Large intestine (tissue), 3 donors: Measurements from ENCODE around the gene PCED1B. TPM values are rescaled to one million over a fixed set of nuclear protein-coding genes. Genes with fewer than 3 reads are reported as not detected.
A peak's percentile ranks its signal among the peaks of the same experiment; 100 is the strongest.
"Not testable (repeated sequence)": the region's sequence is repeated elsewhere in the genome, so short reads cannot be mapped to it uniquely, and the experiment has no call there.

ENCODE experiments used
- DNase-seq, 2 donors: peaks; one replicate each; pipeline versions ENCODE4 v3.0.0 to v3.0.0-alpha.2; 2013
- H3K27ac ChIP-seq: one replicate; pipeline ENCODE4 v1.5.1; 2013; ENCODE audit warnings: low read length
- H3K27me3 ChIP-seq: 2 replicates; pipeline ENCODE4 v1.6.1; 2013; ENCODE audit warnings: low read length; ENCODE audit not compliant: control insufficient read depth, insufficient read depth
- H3K36me3 ChIP-seq: 2 replicates; pipeline ENCODE4 v1.6.1; 2013; ENCODE audit warnings: low read length; ENCODE audit not compliant: control insufficient read depth, insufficient read depth
- H3K4me1 ChIP-seq: one replicate; pipeline ENCODE4 v1.6.1; 2013; ENCODE audit warnings: low read length; ENCODE audit not compliant: control insufficient read depth, insufficient read depth
- H3K4me3 ChIP-seq: one replicate; pipeline ENCODE4 v1.5.1; 2013; ENCODE audit warnings: low read length
- H3K9me3 ChIP-seq: one replicate; pipeline ENCODE4 v1.6.1; 2013; ENCODE audit warnings: mild to moderate bottlenecking, low read depth, low read length, moderate library complexity; ENCODE audit not compliant: control insufficient read depth
- WGBS: methylation state at CpG from one replicate; pipeline ENCODE4 v1.1.5; 2013; ENCODE audit warnings: low lambda C conversion rate; ENCODE audit not compliant: insufficient coverage; 5-methylcytosine and 5-hydroxymethylcytosine counted together
- polyA plus RNA-seq: library from polyadenylated mRNA; unstranded; fragments of 120-200 nt; gene quantifications from one replicate; pipeline ENCODE4 v1.2.1, GENCODE V29; 2013

Gene PCED1B
- polyA plus RNA-seq, 1 donor, result 4.3 TPM

GRCh38 chr12:47207340-47207717, 127.9 kb downstream of the PCED1B start:
- peak overlapping the region; percentile 22 for H3K27ac ChIP-seq
- no peak overlapping the region for H3K4me3 ChIP-seq
- peaks cover 10% of the 10 kb centered on the region for H3K4me1 ChIP-seq
- WGBS, result 80% methylated on average over 1 of the region's 2 CpGs
- DNase-seq, result peak; percentile 56 to 63
- H3K36me3 ChIP-seq, result no peaks in the 10 kb centered on the region
- H3K9me3 ChIP-seq, result no peaks in the 10 kb centered on the region
- H3K27me3 ChIP-seq, result no peaks in the 10 kb centered on the region

GRCh38 chr12:47207829-47208248, 128.4 kb downstream of the PCED1B start:
- Histone ChIP-seq H3K9me3 (no peaks in the 10 kb centered on the region), H3K27me3 (no peaks in the 10 kb centered on the region), H3K4me1 (peaks cover 10% of the 10 kb centered on the region), H3K4me3 (no peak overlapping the region), H3K27ac (no peak overlapping the region), H3K36me3 (no peaks in the 10 kb centered on the region)
- no CpG with 5 or more reads among the region's 3 CpGs for WGBS
- peak in 1 of 2 donors; percentile 31 for DNase-seq

GRCh38 chr12:47209014-47209413, 129.6 kb downstream of the PCED1B start:
- Histone ChIP-seq H3K36me3 (no peaks in the 10 kb centered on the region), H3K27ac (no peak overlapping the region), H3K9me3 (no peaks in the 10 kb centered on the region), H3K27me3 (no peaks in the 10 kb centered on the region), H3K4me1 (peaks cover 10% of the 10 kb centered on the region), H3K4me3 (no peak overlapping the region)
- DNase-seq, result no peak
- WGBS, result no CpG with 5 or more reads among the region's 6 CpGs

GRCh38 chr12:47210776-47211175, 131.4 kb downstream of the PCED1B start:
- DNase-seq, result no peak
- Histone ChIP-seq H3K9me3 (no peaks in the 10 kb centered on the region), H3K4me1 (peaks cover 10% of the 10 kb centered on the region), H3K27me3 (no peaks in the 10 kb centered on the region), H3K36me3 (no peaks in the 10 kb centered on the region), H3K4me3 (no peak overlapping the region), H3K27ac (no peak overlapping the region)
- 100% methylated on average over 4 of the region's 4 CpGs for WGBS

- Histone ChIP-seq H3K27me3 (no peaks in the 10 kb centered on the region), H3K27ac (no peak overlapping the region), H3K9me3 (no peaks in the 10 kb centered on the region)
Measured at GRCh38 chr12:47212701-47213039, 133.2 kb downstream of the PCED1B start.

GRCh38 chr12:47213396-47213795, 134.0 kb downstream of the PCED1B start:
- DNase-seq, result no peak
- Histone ChIP-seq H3K27me3 (no peaks in the 10 kb centered on the region), H3K4me3 (no peak overlapping the region), H3K4me1 (no peaks in the 10 kb centered on the region), H3K27ac (no peak overlapping the region), H3K9me3 (no peaks in the 10 kb centered on the region), H3K36me3 (no peaks in the 10 kb centered on the region)
- WGBS, result 100% methylated on average over 1 of the region's 3 CpGs

More at GRCh38 chr12:47212701-47213039, 133.2 kb downstream of the PCED1B start:
- no peaks in the 10 kb centered on the region for H3K4me1 ChIP-seq
- no peaks in the 10 kb centered on the region for H3K36me3 ChIP-seq
- no peak overlapping the region for H3K4me3 ChIP-seq
- no peak for DNase-seq

- Histone ChIP-seq H3K36me3 (no peaks in the 10 kb centered on the region), H3K9me3 (no peaks in the 10 kb centered on the region), H3K27ac (no peak overlapping the region), H3K27me3 (no peaks in the 10 kb centered on the region), H3K4me3 (no peak overlapping the region), H3K4me1 (no peaks in the 10 kb centered on the region)
- no peak for DNase-seq
- 100% methylated on average over 1 of the region's 3 CpGs for WGBS
Measured at GRCh38 chr12:47214001-47214619, 134.7 kb downstream of the PCED1B start.

GRCh38 chr12:47214771-47215170, 135.3 kb downstream of the PCED1B start:
- Histone ChIP-seq H3K27ac (no peak overlapping the region), H3K36me3 (no peaks in the 10 kb centered on the region), H3K4me3 (no peak overlapping the region), H3K4me1 (no peaks in the 10 kb centered on the region), H3K27me3 (no peaks in the 10 kb centered on the region), H3K9me3 (no peaks in the 10 kb centered on the region)
- WGBS, result no CpG with 5 or more reads among the region's 7 CpGs
- no peak for DNase-seq

- Histone ChIP-seq H3K4me1 (peaks cover under 1% of the 10 kb centered on the region), H3K27me3 (no peaks in the 10 kb centered on the region), H3K4me3 (no peak overlapping the region), H3K36me3 (no peaks in the 10 kb centered on the region), H3K27ac (no peak overlapping the region), H3K9me3 (no peaks in the 10 kb centered on the region)
- no CpG with 5 or more reads among the region's 8 CpGs for WGBS
- DNase-seq, result no peak
Measured at GRCh38 chr12:47216150-47216677, 136.8 kb downstream of the PCED1B start.

GRCh38 chr12:47217595-47217869, 138.1 kb downstream of the PCED1B start:
- 100% methylated on average over 2 of the region's 8 CpGs for WGBS
- not testable (repeated sequence) for H3K27me3 ChIP-seq, H3K9me3 ChIP-seq, H3K4me1 ChIP-seq, H3K4me3 ChIP-seq, H3K36me3 ChIP-seq, H3K27ac ChIP-seq, DNase-seq

- H3K27ac ChIP-seq, result no peak overlapping the region
- WGBS, result no CpG with 5 or more reads among the region's 8 CpGs
- peaks cover 13% of the 10 kb centered on the region for H3K4me1 ChIP-seq
- H3K27me3 ChIP-seq, result no peaks in the 10 kb centered on the region
- no peaks in the 10 kb centered on the region for H3K9me3 ChIP-seq
- DNase-seq, result no peak
- H3K4me3 ChIP-seq, result no peak overlapping the region
- H3K36me3 ChIP-seq, result no peaks in the 10 kb centered on the region
Measured at GRCh38 chr12:47218191-47218654, 138.8 kb downstream of the PCED1B start.
